GM23338 (cell line): ENCODE data around the gene KCNT1. TPM values are rescaled to one million over a fixed set of nuclear protein-coding genes. Genes with fewer than 3 reads are reported as not detected.

Experiments
- ATAC-seq: fragments of 200-7000 bp; cut with Tn5 transposase; 3 replicates; pipeline ENCODE4 v1.9.1; 2020
- DNase-seq: peaks from one replicate; pipeline ENCODE4 v3.0.0-alpha.2; 2015; ENCODE audit warnings: low spot score
- H2AFZ ChIP-seq: fragments of 200-600 bp; sonication (generic); 2 replicates; pipeline ENCODE4 v1.8.0; 2016; ENCODE audit warnings: antibody characterized with exemption, mild to moderate bottlenecking, moderate library complexity
- H3F3A ChIP-seq: fragments of 200-600 bp; sonication (generic); replicated peaks from 2 replicates; pipeline ENCODE4 v1.8.0; 2017; ENCODE audit warnings: antibody characterized with exemption, mixed run types, low read depth
- H3K27ac ChIP-seq: fragments of 200-600 bp; sonication (generic); 2 replicates; pipeline ENCODE4 v1.6.1; 2016; ENCODE audit warnings: low read depth
- H3K27me3 ChIP-seq: fragments of 200-600 bp; sonication (generic); 2 replicates; pipeline ENCODE4 v1.8.0; 2016; ENCODE audit warnings: mild to moderate bottlenecking, mixed run types, moderate library complexity; ENCODE audit not compliant: insufficient read depth
- H3K36me3 ChIP-seq: fragments of 200-600 bp; sonication (generic); 2 replicates; pipeline ENCODE4 v1.8.0; 2016; ENCODE audit warnings: mild to moderate bottlenecking; ENCODE audit not compliant: insufficient read depth
- H3K4me1 ChIP-seq: fragments of 200-600 bp; sonication (generic); 2 replicates; pipeline ENCODE4 v1.8.0; 2016; ENCODE audit warnings: mild to moderate bottlenecking, moderate library complexity; ENCODE audit not compliant: insufficient read depth
- H3K4me2 ChIP-seq: fragments of 200-600 bp; sonication (generic); 2 replicates; pipeline ENCODE4 v1.7.1; 2017; ENCODE audit warnings: mixed run types
- H3K4me3 ChIP-seq: fragments of 200-600 bp; sonication (generic); 2 replicates; pipeline ENCODE4 v1.6.1; 2016; ENCODE audit warnings: mixed run types
- H3K79me2 ChIP-seq: fragments of 200-600 bp; sonication (generic); replicated peaks from 2 replicates; pipeline ENCODE4 v1.8.0; 2017; ENCODE audit warnings: mild to moderate bottlenecking; ENCODE audit not compliant: insufficient read depth
- H3K9me2 ChIP-seq: fragments of 200-600 bp; sonication (generic); 2 replicates; pipeline ENCODE4 v1.8.0; 2017; ENCODE audit not compliant: insufficient read depth
- H4K20me1 ChIP-seq: fragments of 200-600 bp; sonication (generic); replicated peaks from 2 replicates; pipeline ENCODE4 v1.8.0; 2017; ENCODE audit warnings: mild to moderate bottlenecking; ENCODE audit not compliant: insufficient read depth
- H3K27ac Mint-ChIP-seq: 2 replicates; pipeline ENCODE4 v1.8.0; 2020; ENCODE audit warnings: inconsistent platforms, mild to moderate bottlenecking, moderate library complexity, mixed read lengths
- H3K27me3 Mint-ChIP-seq: 3 replicates; pipeline ENCODE4 v1.8.0; 2022; ENCODE audit warnings: low read depth, mild to moderate bottlenecking, moderate library complexity, mixed read lengths, inconsistent platforms; ENCODE audit not compliant: insufficient read depth, poor library complexity
- H3K36me3 Mint-ChIP-seq: 3 replicates; pipeline ENCODE4 v1.8.0; 2021; ENCODE audit warnings: low read depth, mild to moderate bottlenecking, inconsistent platforms, moderate library complexity, mixed read lengths
- H3K4me1 Mint-ChIP-seq: 3 replicates; pipeline ENCODE4 v1.8.0; 2020; ENCODE audit warnings: mild to moderate bottlenecking, inconsistent platforms, mixed read lengths
- H3K4me3 Mint-ChIP-seq: 3 replicates; pipeline ENCODE4 v1.8.0; 2021; ENCODE audit warnings: moderate library complexity, mild to moderate bottlenecking, inconsistent platforms, mixed read lengths
- H3K9me3 Mint-ChIP-seq: 3 replicates; pipeline ENCODE4 v1.8.0; 2020; ENCODE audit warnings: moderate library complexity, mild to moderate bottlenecking, inconsistent platforms, mixed read lengths
- CREB1 ChIP-seq: fragments of 250-450 bp; sonication (Bioruptor Pico); IDR thresholded peaks from 2 replicates; pipeline ENCODE4 v1.5.0; 2020; ENCODE audit warnings: low read depth, mild to moderate bottlenecking, moderate library complexity
- CTCF ChIP-seq, 2 experiments: fragments of 200-600 bp in 1 of 2; sonication (generic) in 1 of 2; conservative IDR thresholded peaks; 2 replicates each; pipeline versions ENCODE4 v1.5.1 to v1.6.1; 2016 to 2017; ENCODE audit warnings: antibody characterized with exemption in 2 of 2, low read depth in 2 of 2, mild to moderate bottlenecking in 2 of 2, moderate library complexity in 1 of 2
- ETS1 ChIP-seq: IDR thresholded peaks from 2 replicates; pipeline ENCODE4 v1.6.1; 2016; ENCODE audit warnings: antibody characterized with exemption
- EZH2 ChIP-seq: fragments of 200-600 bp; sonication (generic); IDR thresholded peaks from one replicate; pipeline ENCODE4 v1.8.0; 2017; ENCODE audit warnings: antibody characterized with exemption, mild to moderate bottlenecking, low read depth; ENCODE audit not compliant: unreplicated experiment
- EZH2phosphoT487 ChIP-seq: fragments of 200-600 bp; sonication (generic); IDR thresholded peaks from one replicate; pipeline ENCODE4 v1.8.1; 2018; ENCODE audit warnings: antibody characterized with exemption; ENCODE audit not compliant: unreplicated experiment
- JUNB ChIP-seq: IDR thresholded peaks from one replicate; pipeline ENCODE4 v1.6.1; 2016; ENCODE audit warnings: antibody characterized with exemption; ENCODE audit not compliant: unreplicated experiment
- NANOG ChIP-seq: IDR thresholded peaks from 2 replicates; pipeline ENCODE4 v1.6.1; 2016; ENCODE audit warnings: antibody characterized with exemption, borderline replicate concordance
- POLR2AphosphoS5 ChIP-seq: IDR thresholded peaks from 2 replicates; pipeline ENCODE4 v1.6.1; 2016; ENCODE audit warnings: antibody characterized with exemption, low read depth
- STAT1 ChIP-seq: IDR thresholded peaks from one replicate; pipeline ENCODE4 v1.6.1; 2016; ENCODE audit warnings: antibody characterized with exemption; ENCODE audit not compliant: unreplicated experiment
- ZNF114 ChIP-seq: fragments of 250-450 bp; sonication (Bioruptor Pico); IDR thresholded peaks from 2 replicates; pipeline ENCODE4 v1.5.0; 2020; ENCODE audit warnings: mild to moderate bottlenecking, moderate library complexity
- ZNF331 ChIP-seq: fragments of 250-450 bp; sonication (Bioruptor Pico); IDR thresholded peaks from 2 replicates; pipeline ENCODE4 v1.5.0; 2020; ENCODE audit warnings: low read depth, mild to moderate bottlenecking, moderate library complexity
- polyA plus RNA-seq: library from polyadenylated mRNA; unstranded; fragments of >200 nt; fragmentation: Nextera tagmentation; extraction: Ambion mirVana; gene quantifications from 2 replicates; pipeline ENCODE4 v1.2.1, GENCODE V29; 2016
- total RNA-seq: library from RNA; depleted of rRNA; stranded (reverse); fragments of >200 nt; shearing (Covaris generic); gene quantifications from 2 replicates; pipeline ENCODE4 v1.2.3, GENCODE V29; 2014
- TF ChIP-seq, protein P1 (sequence below): IDR thresholded peaks from one replicate; pipeline ENCODE4 v1.6.1; 2018; ENCODE audit warnings: antibody characterized with exemption; ENCODE audit not compliant: unreplicated experiment
- TF ChIP-seq, protein P2 (sequence below): fragments of 250-450 bp; sonication (Bioruptor Pico); IDR thresholded peaks from 2 replicates; pipeline ENCODE4 v1.5.0; 2020; ENCODE audit warnings: mild to moderate bottlenecking, moderate library complexity

Gene KCNT1
- total and polyA plus RNA-seq, 2 experiments from 2014 or later = 0.05 to 0.28 TPM

GRCh38 chr9:135728436-135729110 is 26.6 kb downstream of the KCNT1 start:
- no peak for ATAC-seq
- Mint-ChIP-seq H3K27me3 (peaks cover 12% of the 10 kb centered on the region), H3K9me3 (peaks cover 20% of the 10 kb centered on the region), H3K4me1 (peaks cover 11% of the 10 kb centered on the region), H3K27ac (no peak overlapping the region), H3K36me3 (peaks cover 5% of the 10 kb centered on the region), H3K4me3 (no peak overlapping the region)
- Histone ChIP-seq H3K79me2 (no peaks in the 10 kb centered on the region), H2AFZ (no peak overlapping the region), H3K4me2 (no peak overlapping the region), H3K36me3 (no peaks in the 10 kb centered on the region), H4K20me1 (no peaks in the 10 kb centered on the region), H3F3A (no peaks in the 10 kb centered on the region), H3K27ac (no peak overlapping the region), H3K9me2 (no peaks in the 10 kb centered on the region), H3K4me1 (no peaks in the 10 kb centered on the region), H3K4me3 (no peak overlapping the region), H3K27me3 (no peaks in the 10 kb centered on the region)
- no peak for DNase-seq
- TF ChIP-seq, protein P1, sequence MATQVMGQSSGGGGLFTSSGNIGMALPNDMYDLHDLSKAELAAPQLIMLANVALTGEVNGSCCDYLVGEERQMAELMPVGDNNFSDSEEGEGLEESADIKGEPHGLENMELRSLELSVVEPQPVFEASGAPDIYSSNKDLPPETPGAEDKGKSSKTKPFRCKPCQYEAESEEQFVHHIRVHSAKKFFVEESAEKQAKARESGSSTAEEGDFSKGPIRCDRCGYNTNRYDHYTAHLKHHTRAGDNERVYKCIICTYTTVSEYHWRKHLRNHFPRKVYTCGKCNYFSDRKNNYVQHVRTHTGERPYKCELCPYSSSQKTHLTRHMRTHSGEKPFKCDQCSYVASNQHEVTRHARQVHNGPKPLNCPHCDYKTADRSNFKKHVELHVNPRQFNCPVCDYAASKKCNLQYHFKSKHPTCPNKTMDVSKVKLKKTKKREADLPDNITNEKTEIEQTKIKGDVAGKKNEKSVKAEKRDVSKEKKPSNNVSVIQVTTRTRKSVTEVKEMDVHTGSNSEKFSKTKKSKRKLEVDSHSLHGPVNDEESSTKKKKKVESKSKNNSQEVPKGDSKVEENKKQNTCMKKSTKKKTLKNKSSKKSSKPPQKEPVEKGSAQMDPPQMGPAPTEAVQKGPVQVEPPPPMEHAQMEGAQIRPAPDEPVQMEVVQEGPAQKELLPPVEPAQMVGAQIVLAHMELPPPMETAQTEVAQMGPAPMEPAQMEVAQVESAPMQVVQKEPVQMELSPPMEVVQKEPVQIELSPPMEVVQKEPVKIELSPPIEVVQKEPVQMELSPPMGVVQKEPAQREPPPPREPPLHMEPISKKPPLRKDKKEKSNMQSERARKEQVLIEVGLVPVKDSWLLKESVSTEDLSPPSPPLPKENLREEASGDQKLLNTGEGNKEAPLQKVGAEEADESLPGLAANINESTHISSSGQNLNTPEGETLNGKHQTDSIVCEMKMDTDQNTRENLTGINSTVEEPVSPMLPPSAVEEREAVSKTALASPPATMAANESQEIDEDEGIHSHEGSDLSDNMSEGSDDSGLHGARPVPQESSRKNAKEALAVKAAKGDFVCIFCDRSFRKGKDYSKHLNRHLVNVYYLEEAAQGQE = no peak
- TF ChIP-seq ZNF331 (CRISPR knock-in tag) (no peak), JUNB (no peak), ZNF114 (CRISPR knock-in tag) (no peak), CTCF (conservative IDR thresholded peaks at IDR 0.05; ENCODE audit: low read depth in 2 of 2) (no peak), NANOG (no peak), STAT1 (no peak), ETS1 (no peak), EZH2 (no peak), CREB1 (CRISPR knock-in tag) (no peak), EZH2phosphoT487 (no peak), POLR2AphosphoS5 (no peak)
- TF ChIP-seq, protein P2, sequence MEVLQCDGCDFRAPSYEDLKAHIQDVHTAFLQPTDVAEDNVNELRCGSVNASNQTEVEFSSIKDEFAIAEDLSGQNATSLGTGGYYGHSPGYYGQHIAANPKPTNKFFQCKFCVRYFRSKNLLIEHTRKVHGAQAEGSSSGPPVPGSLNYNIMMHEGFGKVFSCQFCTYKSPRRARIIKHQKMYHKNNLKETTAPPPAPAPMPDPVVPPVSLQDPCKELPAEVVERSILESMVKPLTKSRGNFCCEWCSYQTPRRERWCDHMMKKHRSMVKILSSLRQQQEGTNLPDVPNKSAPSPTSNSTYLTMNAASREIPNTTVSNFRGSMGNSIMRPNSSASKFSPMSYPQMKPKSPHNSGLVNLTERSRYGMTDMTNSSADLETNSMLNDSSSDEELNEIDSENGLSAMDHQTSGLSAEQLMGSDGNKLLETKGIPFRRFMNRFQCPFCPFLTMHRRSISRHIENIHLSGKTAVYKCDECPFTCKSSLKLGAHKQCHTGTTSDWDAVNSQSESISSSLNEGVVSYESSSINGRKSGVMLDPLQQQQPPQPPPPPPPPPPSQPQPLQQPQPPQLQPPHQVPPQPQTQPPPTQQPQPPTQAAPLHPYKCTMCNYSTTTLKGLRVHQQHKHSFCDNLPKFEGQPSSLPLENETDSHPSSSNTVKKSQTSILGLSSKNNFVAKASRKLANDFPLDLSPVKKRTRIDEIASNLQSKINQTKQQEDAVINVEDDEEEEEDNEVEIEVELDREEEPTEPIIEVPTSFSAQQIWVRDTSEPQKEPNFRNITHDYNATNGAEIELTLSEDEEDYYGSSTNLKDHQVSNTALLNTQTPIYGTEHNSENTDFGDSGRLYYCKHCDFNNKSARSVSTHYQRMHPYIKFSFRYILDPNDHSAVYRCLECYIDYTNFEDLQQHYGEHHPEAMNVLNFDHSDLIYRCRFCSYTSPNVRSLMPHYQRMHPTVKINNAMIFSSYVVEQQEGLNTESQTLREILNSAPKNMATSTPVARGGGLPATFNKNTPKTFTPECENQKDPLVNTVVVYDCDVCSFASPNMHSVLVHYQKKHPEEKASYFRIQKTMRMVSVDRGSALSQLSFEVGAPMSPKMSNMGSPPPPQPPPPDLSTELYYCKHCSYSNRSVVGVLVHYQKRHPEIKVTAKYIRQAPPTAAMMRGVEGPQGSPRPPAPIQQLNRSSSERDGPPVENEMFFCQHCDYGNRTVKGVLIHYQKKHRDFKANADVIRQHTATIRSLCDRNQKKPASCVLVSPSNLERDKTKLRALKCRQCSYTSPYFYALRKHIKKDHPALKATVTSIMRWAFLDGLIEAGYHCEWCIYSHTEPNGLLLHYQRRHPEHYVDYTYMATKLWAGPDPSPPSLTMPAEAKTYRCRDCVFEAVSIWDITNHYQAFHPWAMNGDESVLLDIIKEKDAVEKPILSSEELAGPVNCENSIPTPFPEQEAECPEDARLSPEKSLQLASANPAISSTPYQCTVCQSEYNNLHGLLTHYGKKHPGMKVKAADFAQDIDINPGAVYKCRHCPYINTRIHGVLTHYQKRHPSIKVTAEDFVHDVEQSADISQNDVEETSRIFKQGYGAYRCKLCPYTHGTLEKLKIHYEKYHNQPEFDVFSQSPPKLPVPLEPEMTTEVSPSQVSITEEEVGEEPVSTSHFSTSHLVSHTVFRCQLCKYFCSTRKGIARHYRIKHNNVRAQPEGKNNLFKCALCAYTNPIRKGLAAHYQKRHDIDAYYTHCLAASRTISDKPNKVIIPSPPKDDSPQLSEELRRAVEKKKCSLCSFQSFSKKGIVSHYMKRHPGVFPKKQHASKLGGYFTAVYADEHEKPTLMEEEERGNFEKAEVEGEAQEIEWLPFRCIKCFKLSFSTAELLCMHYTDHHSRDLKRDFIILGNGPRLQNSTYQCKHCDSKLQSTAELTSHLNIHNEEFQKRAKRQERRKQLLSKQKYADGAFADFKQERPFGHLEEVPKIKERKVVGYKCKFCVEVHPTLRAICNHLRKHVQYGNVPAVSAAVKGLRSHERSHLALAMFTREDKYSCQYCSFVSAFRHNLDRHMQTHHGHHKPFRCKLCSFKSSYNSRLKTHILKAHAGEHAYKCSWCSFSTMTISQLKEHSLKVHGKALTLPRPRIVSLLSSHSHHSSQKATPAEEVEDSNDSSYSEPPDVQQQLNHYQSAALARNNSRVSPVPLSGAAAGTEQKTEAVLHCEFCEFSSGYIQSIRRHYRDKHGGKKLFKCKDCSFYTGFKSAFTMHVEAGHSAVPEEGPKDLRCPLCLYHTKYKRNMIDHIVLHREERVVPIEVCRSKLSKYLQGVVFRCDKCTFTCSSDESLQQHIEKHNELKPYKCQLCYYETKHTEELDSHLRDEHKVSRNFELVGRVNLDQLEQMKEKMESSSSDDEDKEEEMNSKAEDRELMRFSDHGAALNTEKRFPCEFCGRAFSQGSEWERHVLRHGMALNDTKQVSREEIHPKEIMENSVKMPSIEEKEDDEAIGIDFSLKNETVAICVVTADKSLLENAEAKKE (CRISPR knock-in tag) = no peak
